ENCODE data around the gene HOXA3.

- TF ChIP-seq CTCF (IDR thresholded peaks at IDR 0.05) (no peak), EP300 (IDR thresholded peaks at IDR 0.05) (no peak)
Observed at GRCh38 chr7:27180431-27181420, 28.3 kb upstream of the HOXA3 start.

Measured in esophagus muscularis mucosa (tissue), 3 donors.